GM21576 (cell line): ENCODE results near the gene NEU2.
"Not testable (repeated sequence)": the region's sequence is repeated elsewhere in the genome, so short reads cannot be mapped to it uniquely, and the experiment has no call there.

Experiments
- ATAC-seq: cut with Tn5 transposase; IDR thresholded peaks from one replicate; pipeline ENCODE4 v1.9.1; 2021; ENCODE audit warnings: mild to moderate bottlenecking, moderate library complexity; ENCODE audit not compliant: unreplicated experiment

Gene NEU2

DNA sequence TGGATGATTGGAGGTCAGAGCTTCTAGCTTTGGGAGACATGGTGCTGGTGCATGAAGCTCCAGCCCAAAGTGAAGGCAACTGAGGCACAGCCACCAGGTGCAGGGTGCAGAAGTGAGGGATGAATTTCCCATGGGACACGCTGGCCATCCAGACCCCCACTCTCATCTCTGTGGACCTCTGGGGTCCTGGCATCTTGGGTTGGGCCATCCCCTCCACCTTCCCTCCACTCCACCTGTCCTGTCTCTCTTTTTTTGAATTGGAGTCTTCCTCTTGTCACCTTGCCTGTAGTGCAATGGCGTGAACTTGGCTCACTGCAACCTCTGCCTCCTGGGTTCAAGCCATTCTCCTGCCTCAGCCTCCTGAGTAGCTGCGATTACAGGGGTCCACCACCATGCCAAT is 22.8 kb upstream of the NEU2 start:
- ATAC-seq, result no peak

DNA sequence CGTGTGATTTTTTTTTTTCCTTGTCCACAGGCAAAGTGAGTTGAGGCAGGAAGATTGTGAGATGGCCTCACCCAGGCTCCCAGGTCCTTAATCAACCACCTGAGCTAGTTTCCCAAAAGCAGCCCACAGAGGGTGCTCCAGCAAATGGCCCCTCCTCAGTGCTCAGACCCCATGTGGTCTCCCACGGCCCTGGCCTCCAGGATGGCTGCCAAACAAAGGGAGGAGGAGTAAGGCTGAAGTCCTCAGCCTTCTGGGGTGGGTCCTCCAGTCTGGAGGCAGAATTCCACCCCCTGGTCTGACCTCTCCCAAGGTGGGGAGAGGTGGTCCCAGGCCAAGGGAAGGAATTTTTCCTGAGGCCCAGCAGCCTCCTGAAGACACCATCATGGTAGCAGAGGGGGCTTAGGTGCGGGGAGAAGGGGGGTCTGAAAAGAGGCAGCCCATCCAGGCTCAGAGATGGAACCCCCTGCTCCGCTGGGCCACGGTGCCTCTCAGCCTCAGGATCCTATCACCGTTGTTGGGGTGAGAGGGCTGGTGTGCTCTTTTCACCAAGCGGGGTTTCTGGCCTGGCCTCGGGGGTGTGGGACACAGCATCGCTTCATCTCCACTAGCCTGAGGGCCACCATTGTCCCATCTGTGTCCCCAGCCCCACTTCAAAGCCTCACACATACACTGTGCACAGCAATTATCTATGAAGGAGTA is 21.8 kb upstream of the NEU2 start:
- no peak for ATAC-seq

DNA sequence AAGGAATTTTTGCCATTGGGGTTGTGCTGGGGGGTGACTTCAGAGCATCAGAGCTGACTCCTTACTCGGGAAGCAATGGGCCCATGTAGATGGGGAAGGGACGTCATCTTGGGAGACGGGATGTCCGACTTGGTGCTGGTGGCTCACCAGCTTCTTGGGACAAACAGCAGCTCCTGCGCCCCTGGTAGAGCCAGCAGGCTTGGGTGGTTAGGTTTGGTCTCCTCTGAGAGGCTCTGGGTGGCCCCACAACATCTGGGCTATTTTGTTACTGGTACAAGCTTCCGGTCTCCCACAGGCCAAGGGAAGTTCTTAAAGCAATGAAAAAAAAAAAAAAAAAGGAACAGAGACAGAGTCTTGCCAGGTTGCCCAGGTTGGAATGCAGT is 21.2 kb upstream of the NEU2 start:
- no peak for ATAC-seq

DNA sequence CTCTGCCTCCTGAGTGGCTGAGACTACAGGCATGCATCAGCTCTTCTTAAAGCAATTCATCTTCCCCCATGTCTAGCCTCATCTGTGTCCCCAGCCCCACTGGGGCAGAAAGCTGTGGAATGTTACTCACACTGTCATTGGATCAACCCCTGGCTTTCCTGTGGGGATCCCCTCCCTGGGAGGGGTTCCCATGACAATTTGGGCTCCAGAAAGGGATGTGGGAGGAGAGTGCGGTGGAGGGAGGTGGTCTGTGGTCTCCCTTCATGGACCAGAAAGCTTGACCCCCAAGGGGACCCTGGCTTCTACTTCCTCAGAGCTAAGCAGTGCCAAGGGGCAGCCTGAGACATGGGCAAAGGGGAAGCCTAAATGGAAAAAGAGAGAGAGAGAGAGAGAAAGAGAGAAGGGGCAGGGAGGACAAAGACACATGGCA is 20.8 kb upstream of the NEU2 start:
- ATAC-seq, result no peak

DNA sequence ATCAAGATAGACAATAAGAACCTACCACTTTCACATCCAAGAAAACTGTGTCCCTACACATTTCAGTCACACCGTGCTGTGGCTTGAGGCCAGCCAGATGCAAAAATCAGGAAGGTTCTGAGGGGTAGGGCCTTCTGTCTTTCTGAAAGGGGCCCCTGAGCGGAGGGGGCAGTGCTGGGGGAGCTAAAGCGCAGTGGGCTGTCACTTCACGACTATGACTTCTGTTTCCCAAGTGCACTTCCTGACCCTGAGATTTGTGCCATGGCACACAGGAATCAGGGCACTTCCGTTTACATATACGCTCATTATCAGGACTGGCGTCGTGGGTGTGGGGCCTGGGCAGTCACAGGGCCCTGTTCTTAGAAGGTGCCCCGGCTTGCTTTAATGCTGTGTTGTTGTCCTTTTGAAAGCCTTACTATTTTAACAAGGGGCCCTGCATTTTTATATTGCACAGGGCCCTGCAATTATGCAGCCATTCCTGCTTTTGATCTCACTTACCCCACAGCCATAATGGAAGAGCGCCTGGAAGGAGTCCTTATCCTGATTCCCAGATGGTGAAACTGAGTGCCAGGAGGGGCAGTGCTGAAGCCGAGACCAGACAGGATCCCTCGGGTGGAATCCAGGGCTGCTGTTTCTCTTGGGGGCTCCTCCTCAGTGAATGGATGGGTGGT is 20.0 kb upstream of the NEU2 start:
- ATAC-seq, result no peak

DNA sequence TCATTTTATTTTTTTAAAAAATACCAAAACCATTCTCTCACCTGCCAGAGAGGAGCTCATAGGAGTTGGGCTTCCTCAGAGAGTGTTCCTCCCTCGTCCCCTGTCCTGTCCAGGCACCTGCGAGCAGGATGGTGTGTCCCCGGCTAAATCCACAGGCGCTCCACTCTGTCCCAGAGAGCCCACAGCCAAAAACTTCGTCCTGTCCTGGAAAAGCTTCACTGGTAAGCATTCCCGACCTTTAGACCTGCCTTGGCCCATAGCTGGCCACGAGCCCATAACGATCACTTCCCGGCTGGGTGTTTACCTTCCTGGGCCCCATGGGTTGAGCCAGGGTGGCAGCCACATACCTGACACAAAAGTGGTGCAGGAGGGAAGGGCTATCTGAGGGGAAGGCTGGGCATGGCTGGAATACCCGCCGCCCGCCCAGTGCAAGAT is 19.4 kb upstream of the NEU2 start, which contains the start of gene NGEF:
TSS of gene NGEF (minus strand) at position 230 of the 435 bp plus-strand sequence. CDS start 38,366 bp downstream, outside the sequence.
- ATAC-seq, result no peak

DNA sequence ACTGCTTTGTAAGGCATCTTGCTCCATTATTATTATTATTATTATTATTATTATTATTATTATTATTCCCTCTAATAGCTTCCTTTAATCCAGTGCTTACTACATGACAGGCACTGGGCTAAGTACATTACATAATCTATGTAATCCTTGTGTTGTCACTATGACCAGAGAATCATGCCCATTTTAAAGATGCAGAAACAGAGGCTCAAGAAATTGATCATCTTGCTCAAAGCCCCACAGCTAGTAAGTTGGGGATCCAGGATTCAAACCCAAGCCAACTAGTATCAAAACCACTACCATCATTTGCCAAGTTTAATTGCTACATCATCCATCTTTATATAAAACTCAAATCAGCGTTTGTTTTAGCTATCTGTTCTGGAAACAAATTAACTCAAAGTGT is 18.8 kb upstream of the NEU2 start:
- no peak for ATAC-seq

DNA sequence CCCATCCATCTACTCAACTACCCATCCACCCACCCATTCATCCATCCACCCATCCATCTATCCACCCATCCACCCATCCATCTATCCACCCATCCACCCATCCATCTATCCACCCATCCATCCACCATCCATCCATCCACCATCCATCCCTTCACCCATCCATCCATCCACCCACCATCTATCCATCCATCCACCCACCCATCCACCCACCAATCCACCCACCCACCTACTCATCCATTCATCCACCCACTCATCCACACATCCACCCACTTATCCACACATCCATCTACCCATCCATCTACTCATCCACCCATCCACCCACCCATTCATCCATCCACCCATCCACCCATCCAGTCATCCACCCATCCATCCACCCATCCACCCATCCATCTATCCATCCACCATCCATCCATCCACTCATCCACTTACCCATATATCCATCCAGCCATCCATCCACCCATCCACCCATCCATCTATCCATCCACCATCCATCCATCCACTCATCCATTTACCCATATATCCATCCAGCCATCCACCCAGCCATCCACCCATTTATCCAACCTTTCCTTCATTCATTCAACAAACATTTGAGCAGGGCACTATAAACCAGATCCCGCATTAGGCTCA is 17.3 kb upstream of the NEU2 start:
- ATAC-seq, result no peak

DNA sequence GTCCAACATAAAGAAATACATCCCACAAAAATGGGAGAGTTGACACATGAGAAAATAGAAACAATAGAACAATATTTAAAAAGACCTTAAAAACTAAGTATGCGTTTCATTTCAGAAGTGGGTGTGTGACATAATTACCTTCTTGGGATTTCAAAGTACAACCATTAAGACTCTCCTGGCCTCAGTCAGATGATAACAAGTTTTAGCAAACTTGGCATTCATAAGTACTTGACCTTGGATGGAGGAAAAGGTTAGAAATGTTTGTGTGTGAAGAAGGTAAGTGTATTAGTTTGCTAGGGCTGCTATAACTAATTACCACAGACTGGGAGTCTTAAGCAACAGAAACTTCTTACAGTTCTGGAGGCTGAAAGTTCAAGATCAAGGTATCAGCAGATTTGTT is 14.5 kb upstream of the NEU2 start:
- ATAC-seq, result no peak

DNA sequence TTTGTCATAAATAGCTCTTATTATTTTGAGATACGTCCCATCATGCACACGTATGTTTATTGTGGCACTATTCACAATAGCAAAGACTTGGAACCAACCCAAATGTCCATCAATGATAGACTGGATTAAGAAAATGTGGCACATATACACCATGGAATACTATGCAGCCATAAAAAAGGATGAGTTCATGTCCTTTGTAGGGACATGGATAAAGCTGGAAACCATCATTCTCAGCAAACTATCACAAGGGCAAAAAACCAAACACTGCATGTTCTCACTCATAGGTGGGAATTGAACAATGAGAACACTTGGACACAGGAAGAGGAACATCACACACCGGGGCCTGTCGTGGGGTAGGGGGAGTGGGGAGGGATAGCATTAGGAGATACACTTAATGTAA is 12.9 kb upstream of the NEU2 start:
- ATAC-seq, result not testable (repeated sequence)

DNA sequence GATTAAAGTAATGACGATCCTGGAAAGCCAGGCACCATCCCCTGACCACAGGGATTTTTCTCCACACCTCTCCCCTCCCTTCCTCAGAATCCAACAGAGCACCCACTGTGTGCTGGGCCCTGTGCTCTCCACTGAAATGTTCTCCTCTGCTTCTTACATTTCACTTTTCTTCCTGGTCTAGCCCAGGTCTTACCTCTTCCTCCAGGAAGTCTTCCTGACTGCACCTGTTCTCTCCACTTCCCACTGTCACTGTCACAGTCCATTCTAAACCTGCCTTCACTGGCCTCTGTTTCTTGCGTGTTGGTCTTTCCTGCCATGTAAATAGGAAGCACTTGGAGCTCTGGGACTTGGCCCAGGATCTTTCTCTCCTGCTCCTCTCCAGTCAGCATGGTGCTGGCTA is 12.0 kb upstream of the NEU2 start:
- ATAC-seq, result no peak

DNA sequence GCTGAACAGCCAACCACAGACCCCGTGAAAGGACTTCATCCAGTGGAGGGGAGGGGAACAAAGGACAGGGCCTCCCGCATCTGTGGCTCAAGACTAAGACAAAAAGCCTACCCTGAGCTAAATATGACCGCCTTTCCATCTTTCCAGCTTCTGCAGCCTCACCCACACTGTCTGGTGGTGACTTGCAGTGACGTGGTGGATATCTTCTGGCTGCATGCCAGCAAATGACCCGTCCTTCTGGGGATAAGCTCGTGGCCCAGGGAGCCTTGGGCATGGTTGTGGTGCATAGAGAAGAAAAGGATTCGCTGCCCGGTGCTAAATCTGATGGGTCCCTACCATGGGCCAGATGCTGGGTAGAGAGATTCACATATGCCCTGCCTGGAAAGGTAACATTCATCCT is 10.7 kb upstream of the NEU2 start:
- no peak for ATAC-seq

DNA sequence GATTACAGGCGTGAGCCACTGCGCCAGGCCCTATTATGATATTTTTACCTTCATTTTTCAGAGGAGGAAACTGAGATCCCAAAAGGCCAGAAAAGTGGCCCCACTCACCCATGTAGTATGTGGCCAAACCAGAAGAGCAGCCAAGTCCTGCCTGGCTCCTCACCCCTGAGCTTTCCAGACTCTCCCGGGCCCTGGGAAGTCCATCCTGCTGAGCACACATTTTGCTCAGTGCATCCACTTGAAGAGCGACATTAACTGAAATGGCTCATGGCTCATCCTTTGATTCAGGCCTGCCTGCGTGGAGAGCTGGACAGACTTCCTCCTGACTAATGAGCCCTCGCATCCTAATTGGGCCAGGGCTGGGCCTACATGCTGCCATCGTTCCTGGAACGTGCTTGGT is 9.9 kb upstream of the NEU2 start:
- no peak for ATAC-seq

DNA sequence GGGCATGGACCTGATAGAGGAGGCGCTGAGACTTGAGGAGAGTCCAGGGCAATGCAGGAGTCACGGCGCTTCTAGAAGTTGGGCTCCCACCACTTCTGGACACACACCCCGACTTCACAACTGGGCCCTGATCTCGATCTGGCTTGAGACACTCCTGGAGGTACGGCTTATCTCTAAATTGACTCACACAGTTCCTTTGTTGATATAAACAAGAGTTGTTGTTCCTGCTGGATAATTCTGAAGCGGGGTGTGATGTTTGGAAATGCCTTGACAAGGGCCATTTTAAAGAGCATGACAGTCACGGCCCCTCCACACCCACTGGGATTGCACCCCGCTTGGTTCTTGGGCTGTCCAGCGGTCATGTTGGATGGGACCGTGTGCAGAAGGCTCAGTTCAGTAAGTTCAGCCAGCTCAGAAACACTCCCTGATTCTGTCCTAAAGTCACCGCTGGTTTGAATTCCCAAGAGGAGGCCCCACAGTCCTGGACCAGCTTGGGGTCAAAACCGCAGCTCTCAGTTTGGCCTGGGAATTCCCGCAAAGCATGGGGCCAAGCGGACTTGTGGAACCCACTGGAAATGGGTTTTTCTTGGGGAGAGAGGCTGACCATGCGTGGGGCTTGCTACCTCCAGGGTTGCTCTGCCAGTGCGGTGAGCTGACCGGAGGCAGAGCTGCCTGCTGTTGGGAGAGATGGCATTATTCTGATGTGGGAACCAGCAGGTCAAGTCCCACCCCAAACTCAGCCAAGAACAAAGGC is 9.3 kb upstream of the NEU2 start:
- ATAC-seq, result no peak

DNA sequence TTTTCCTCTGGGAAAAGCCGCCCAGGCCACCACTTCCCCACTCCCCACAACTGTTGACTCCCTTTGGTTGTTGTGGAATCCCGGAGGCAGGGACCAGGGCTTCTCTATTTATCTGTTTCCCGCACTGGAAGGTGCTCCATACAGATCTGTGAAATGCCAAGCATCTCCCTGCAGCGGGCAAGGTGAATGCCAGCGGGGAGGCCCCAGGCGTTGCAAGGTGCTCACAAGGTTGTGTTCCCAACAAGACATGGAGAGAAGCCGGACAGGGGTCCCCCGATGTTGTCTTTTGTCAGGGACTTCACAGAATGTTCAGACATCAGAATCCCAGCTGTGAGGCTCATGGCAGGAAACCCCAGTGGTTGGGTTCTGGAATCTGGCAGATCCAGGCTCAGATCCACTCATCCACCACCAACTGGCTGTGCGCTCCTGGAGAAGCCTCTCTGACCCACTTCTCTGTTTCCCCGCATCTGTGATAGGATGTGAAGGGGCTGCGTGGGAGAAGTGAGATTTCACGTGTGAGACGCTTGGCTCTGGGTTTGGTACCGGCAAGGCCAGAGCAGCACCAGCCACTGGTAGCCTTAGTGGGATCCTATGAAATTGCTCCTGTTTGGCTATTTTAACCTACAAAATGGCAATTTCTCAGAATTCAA is 8.6 kb upstream of the NEU2 start:
- no peak for ATAC-seq

DNA sequence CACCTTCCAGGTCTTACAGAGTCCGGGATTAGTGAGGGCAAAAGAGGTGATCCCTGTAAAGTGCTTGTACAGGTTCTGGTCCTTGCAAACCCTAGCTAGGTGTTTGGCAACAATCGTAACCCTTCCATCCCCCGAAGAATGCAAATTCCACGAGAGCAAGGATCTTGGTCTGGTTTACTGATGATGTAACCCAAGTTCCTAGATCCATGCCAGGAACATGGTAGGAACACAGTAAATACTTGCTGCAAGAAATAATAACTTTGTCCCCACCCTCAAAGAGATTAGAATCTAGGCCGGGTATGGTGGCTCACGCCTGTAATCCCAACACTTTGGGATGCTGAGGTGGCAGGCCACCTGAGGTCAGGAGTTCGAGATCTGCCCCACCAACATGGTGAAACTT is 6.8 kb upstream of the NEU2 start:
- ATAC-seq, result no peak

DNA sequence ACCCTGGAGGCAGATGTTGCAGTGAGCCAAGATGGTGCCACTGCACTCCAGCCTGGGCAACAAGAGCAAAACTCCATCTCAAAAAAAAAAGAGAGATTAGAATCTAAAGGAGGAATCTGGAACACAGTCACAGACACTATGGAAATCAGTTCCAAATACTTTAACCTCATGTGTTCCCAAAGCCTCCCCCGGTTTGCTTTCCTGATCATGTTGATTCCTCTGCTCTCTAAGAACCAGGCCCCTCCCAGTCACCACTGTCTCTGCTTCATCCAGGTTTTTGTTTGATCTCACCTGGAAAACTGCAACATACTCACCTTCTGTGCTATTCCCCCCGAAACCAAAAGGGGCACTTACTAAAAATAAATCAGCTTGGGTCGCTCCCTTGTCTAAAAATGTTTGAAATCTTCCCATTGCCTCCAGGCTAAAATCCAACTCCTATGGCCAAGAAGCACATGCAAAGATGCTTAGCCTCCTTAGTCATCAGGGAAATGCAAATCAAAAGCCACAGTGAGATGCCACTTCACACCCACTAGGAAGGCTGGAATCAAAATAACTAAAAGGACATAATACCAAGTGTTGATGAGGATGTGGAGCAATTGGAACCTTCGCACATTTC is 6.2 kb upstream of the NEU2 start:
- ATAC-seq, result no peak

DNA sequence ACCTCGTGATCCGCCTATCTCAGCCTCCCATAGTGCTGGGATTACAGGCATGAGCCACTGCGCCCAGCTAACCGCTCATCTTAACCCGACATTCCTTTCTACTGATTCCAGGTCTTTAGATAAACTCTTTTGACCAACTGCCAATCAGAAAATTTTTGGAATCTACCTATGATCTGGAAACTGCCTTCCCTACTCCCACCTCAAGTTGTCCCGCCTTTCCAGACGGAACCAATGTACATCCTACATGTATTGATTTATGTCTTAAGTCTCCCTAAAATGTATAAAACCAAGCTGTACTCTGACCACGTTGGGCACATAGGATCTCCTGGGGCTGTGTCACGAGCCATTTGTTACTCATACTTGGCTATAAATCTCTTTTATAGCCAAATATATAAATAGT is 3.2 kb upstream of the NEU2 start:
- ATAC-seq, result no peak

DNA sequence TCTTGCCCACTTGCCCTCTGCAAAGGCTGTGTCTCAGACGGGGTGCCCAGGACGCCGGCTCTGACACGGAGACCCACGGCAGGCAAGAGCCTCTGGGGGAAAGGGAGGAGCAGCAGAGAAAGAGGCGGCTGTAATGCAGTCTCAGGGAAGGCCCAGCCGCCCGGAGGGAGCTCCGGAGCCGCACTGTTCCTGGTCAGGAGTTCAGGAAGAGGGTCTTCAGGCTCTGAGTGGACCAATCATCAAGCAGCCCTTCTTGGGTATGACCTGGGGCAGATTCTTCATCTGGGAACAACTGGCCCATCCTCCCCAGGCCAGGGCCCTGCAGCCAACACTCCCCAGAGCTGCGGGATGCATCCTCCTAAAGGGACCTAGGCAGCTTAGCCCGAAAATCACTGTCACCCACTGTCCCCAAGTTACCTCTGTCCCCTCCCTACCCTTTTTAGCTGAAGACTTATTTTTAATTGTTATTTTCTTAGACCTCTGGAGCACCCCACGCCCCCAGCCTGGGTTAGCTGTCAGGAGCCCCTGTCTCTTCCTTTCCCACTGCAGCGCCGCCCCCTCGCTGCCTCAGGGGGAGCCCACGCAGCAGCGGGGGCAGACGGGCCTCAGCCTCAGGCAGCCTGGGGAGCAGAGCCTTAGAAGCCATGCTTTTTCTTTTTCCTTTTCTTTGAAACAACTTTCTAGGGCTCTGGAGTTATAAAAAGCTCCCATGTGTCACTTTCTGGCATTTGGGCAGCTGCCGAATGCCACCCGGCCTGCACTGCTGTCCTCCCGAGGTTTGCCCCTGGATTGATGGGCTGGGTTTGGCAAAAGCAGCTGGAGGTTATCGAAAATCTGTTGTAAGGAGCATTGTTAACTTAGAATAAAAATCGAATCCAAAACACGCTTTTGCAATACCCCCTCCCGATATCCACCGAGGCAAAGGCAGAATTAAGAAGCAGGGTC is 644 bp upstream of the NEU2 start:
- no peak for ATAC-seq
